ENCODE data around the gene KLHL29. TPM values are rescaled to one million over a fixed set of nuclear protein-coding genes. Genes with fewer than 3 reads are reported as not detected.

The KLHL29 gene
- polyA plus RNA-seq, 2 donors: 2.1 to 3.8 TPM

DNA sequence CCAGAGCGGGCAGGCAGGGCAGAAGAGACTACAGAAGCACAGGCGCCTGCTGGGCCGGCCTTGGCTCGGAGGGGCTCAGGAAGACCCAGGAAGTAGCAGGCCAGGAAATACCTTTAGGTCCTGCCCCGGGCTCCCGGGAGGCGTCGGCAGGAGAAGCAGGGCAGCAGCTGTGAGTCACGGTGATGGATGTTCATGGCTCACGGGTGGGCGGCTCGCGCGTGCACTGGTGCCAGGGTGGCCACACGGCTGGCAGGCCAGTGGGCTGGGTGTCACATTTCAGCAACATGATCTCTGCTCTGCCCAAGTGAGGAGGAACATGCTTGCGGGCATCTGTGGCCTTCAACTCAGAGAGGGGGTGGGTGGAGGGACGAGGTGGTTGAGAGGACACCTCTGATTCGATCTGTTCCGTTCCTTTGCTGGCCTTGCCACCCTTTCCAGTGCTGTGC, 139.3 kb downstream of the KLHL29 start:
- Histone ChIP-seq H3K4me3 (ENCODE audit: low read depth in 1 of 2, low read length in 2 of 2) (no peak overlapping the region), H3K36me3 (ENCODE audit: control insufficient read depth in 2 of 2, insufficient read depth in 2 of 2, low read length in 1 of 2) (no peaks in the 10 kb centered on the region), H3K4me1 (ENCODE audit: control insufficient read depth in 2 of 2, insufficient read depth in 2 of 2, low read length in 1 of 2) (peaks cover 11 to 14% of the 10 kb centered on the region in 2 donors), H3K27ac (ENCODE audit: low read depth in 2 of 2, low read length in 1 of 2) (peak overlapping the region; percentile 50 to 84), H3K27me3 (ENCODE audit: control insufficient read depth in 1 of 2, insufficient read depth in 2 of 2, low read length in 2 of 2) (no peaks in the 10 kb centered on the region), H3K9me3 (ENCODE audit: control insufficient read depth in 2 of 2, insufficient read depth in 1 of 2, low read depth in 1 of 2, low read length in 1 of 2) (no peaks in the 10 kb centered on the region)
- 44 to 60% methylated on average over 19 of the region's 19 CpGs for WGBS, 2 donors

DNA sequence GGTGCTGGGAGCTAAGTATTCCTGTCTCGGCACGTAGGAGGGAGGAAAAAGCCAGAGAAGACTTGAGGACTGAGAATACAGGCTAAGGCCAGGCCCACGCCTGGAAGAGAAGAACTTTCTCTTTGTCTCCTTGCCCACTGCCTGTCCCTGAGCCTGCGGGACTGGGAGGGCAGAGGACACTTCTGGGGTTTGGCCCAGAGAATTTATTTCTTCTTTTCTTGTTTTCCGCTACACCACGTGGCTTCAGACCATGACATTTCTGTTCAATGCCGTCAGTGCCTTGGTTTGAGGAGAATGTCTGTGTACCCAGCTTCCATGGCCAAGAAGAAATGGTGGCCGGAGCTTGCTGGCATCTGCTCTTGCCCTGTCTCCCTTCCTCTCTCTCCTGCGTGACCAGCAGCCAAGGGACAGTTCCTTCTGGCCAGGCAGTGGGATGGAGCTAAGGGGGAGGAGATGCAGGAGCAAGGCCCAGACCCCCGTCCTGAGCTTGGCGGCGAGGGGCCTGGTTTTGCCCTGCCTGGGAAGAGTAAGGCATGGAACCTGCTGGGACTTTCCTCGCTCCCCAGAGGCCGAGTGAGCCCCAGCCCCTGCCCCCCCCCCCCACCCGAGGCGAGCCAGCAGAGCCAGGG, 140.3 kb downstream of the KLHL29 start:
- Histone ChIP-seq H3K27ac (ENCODE audit: low read depth in 2 of 2, low read length in 1 of 2) (peak overlapping the region; percentile 73 to 77), H3K4me1 (ENCODE audit: control insufficient read depth in 2 of 2, insufficient read depth in 2 of 2, low read length in 1 of 2) (peaks cover 11 to 13% of the 10 kb centered on the region in 2 donors), H3K4me3 (ENCODE audit: low read depth in 1 of 2, low read length in 2 of 2) (no peak overlapping the region), H3K27me3 (ENCODE audit: control insufficient read depth in 1 of 2, insufficient read depth in 2 of 2, low read length in 2 of 2) (no peaks in the 10 kb centered on the region), H3K36me3 (ENCODE audit: control insufficient read depth in 2 of 2, insufficient read depth in 2 of 2, low read length in 1 of 2) (no peaks in the 10 kb centered on the region), H3K9me3 (ENCODE audit: control insufficient read depth in 2 of 2, insufficient read depth in 1 of 2, low read depth in 1 of 2, low read length in 1 of 2) (no peaks in the 10 kb centered on the region)
- 66 to 71% methylated on average over 16 of the region's 16 CpGs for WGBS, 2 donors

DNA sequence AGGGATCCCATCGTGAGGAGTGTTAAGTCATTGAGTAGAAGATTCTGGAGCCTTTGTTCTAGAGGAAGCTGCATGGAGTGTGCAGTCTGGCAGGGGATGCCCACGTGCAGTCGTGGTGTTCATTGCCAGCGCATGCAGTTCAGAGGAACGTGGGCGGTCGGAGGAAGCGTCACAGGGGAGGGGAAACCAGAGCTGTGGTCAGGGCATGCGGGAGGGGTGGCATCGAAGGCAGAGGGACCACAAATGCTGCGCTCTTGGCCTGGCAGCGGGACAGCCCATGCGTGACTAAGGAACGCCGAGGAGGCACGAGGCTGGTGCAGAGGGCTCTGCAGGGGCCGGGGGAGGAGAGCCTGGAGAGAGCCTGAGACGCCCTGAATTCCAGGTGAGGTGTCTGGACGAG, 141.1 kb downstream of the KLHL29 start:
- no peaks in the 10 kb centered on the region for H3K36me3 ChIP-seq (ENCODE audit: control insufficient read depth in 2 of 2, insufficient read depth in 2 of 2, low read length in 1 of 2)
- H3K4me3 ChIP-seq (ENCODE audit: low read depth in 1 of 2, low read length in 2 of 2): no peak overlapping the region
- H3K9me3 ChIP-seq (ENCODE audit: control insufficient read depth in 2 of 2, insufficient read depth in 1 of 2, low read depth in 1 of 2, low read length in 1 of 2): no peaks in the 10 kb centered on the region
- H3K27ac ChIP-seq (ENCODE audit: low read depth in 2 of 2, low read length in 1 of 2): no peak overlapping the region
- 76 to 81% methylated on average over 19 of the region's 19 CpGs for WGBS, 2 donors
- no peaks in the 10 kb centered on the region for H3K27me3 ChIP-seq (ENCODE audit: control insufficient read depth in 1 of 2, insufficient read depth in 2 of 2, low read length in 2 of 2)
- peaks cover 11 to 13% of the 10 kb centered on the region in 2 donors for H3K4me1 ChIP-seq (ENCODE audit: control insufficient read depth in 2 of 2, insufficient read depth in 2 of 2, low read length in 1 of 2)

DNA sequence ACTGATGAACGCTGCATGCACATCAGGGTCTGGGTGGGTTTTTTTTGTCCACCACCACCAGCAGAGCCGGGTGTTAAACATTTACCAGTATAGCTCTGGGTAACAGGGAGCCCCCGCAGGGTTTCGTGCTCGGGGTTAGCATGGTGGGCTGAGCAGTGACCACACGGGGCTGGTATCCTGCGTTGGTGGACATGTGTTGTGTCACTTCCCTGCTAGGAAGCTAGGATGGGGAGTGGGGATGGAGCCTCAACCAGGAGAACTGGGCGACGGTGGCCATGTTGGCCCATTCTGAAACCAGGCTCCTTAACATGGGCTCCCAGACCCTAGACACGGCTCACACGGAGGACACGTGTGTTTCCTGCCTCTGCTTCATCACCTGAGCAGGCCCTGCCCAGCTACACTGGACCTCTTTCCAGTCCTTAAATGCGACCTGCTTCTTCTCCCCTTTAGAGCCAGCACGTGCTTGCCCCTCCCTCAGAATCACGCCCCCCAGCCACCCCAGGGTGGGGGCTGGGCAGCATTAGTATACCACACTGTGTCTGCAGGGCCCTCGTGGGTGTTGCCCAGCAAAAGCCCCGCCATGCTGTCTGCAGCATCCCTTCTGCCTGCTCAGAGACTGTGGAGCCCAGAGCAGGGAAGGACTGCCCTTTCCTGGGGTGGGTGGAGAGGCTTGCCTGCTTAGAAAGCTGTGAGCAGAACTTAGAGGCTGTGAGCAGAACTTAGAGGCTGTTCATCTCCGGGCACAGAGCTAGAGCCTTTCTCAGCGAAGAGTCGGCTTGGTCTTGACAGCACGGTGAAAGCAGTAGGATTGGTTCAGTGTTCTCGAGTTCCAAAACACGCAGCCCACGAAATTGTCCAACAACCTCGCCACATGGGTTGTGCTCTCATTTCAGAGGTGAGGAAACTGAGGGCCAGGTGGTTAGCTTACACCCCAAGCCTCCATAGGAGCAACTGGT, 142.1 kb downstream of the KLHL29 start:
- no peaks in the 10 kb centered on the region for H3K27me3 ChIP-seq (ENCODE audit: control insufficient read depth in 1 of 2, insufficient read depth in 2 of 2, low read length in 2 of 2)
- H3K27ac ChIP-seq (ENCODE audit: low read depth in 2 of 2, low read length in 1 of 2): no peak overlapping the region
- peaks cover 14 to 15% of the 10 kb centered on the region in 2 donors for H3K4me1 ChIP-seq (ENCODE audit: control insufficient read depth in 2 of 2, insufficient read depth in 2 of 2, low read length in 1 of 2)
- no peaks in the 10 kb centered on the region for H3K36me3 ChIP-seq (ENCODE audit: control insufficient read depth in 2 of 2, insufficient read depth in 2 of 2, low read length in 1 of 2)
- H3K9me3 ChIP-seq (ENCODE audit: control insufficient read depth in 2 of 2, insufficient read depth in 1 of 2, low read depth in 1 of 2, low read length in 1 of 2): no peaks in the 10 kb centered on the region
- WGBS, 2 donors: 88 to 89% methylated on average over 25 of the region's 25 CpGs
- no peak overlapping the region for H3K4me3 ChIP-seq (ENCODE audit: low read depth in 1 of 2, low read length in 2 of 2)

DNA sequence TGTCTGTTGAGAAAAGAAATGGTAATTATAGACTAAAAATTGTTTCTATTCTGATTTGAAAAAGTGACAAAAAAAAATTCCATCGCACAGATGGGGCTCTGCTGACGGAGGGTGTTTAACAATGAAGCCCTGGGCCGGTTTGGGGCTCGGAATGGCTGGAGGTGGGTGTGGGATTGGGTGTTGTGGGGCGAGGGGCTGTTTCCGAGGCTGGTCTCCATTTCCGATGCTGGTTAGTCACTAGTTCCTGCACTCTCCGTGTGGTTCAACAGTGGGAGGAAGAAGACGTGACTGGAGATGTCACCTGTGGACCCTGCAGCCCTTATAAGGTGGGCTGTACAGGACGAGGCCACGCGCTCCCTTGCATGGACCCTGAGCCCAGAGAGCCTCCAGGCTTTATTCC, 143.2 kb downstream of the KLHL29 start:
- Histone ChIP-seq H3K4me1 (ENCODE audit: control insufficient read depth in 2 of 2, insufficient read depth in 2 of 2, low read length in 1 of 2) (peaks cover 15 to 21% of the 10 kb centered on the region in 2 donors), H3K4me3 (ENCODE audit: low read depth in 1 of 2, low read length in 2 of 2) (no peak overlapping the region), H3K36me3 (ENCODE audit: control insufficient read depth in 2 of 2, insufficient read depth in 2 of 2, low read length in 1 of 2) (no peaks in the 10 kb centered on the region), H3K27me3 (ENCODE audit: control insufficient read depth in 1 of 2, insufficient read depth in 2 of 2, low read length in 2 of 2) (no peaks in the 10 kb centered on the region), H3K9me3 (ENCODE audit: control insufficient read depth in 2 of 2, insufficient read depth in 1 of 2, low read depth in 1 of 2, low read length in 1 of 2) (no peaks in the 10 kb centered on the region), H3K27ac (ENCODE audit: low read depth in 2 of 2, low read length in 1 of 2) (no peak overlapping the region)
- 91 to 93% methylated on average over 12 of the region's 12 CpGs for WGBS, 2 donors

DNA sequence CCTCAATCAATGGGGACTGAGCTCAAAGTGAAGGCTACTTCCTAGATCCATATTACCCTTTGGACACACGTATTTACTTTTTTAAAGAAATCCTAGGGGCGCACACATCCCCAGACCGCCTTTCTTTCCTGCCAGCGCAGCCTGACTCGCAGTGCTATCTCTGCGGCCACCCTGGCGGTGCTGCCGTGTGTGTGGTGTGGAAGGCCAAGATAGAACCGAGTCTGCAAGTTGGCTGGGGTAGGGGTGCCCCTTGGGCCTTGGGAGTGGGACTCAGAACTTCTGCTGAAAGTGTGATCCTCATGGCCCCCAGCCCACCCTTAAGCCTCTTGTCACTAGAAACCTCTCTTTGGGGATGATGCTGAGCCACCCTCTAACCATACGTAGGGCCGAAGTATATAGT, 143.7 kb downstream of the KLHL29 start:
- H3K36me3 ChIP-seq (ENCODE audit: control insufficient read depth in 2 of 2, insufficient read depth in 2 of 2, low read length in 1 of 2): no peaks in the 10 kb centered on the region
- peaks cover 15 to 21% of the 10 kb centered on the region in 2 donors for H3K4me1 ChIP-seq (ENCODE audit: control insufficient read depth in 2 of 2, insufficient read depth in 2 of 2, low read length in 1 of 2)
- WGBS, 2 donors: 90 to 95% methylated on average over 11 of the region's 11 CpGs
- H3K9me3 ChIP-seq (ENCODE audit: control insufficient read depth in 2 of 2, insufficient read depth in 1 of 2, low read depth in 1 of 2, low read length in 1 of 2): no peaks in the 10 kb centered on the region
- no peak overlapping the region for H3K4me3 ChIP-seq (ENCODE audit: low read depth in 1 of 2, low read length in 2 of 2)
- no peak overlapping the region for H3K27ac ChIP-seq (ENCODE audit: low read depth in 2 of 2, low read length in 1 of 2)
- no peaks in the 10 kb centered on the region for H3K27me3 ChIP-seq (ENCODE audit: control insufficient read depth in 1 of 2, insufficient read depth in 2 of 2, low read length in 2 of 2)

DNA sequence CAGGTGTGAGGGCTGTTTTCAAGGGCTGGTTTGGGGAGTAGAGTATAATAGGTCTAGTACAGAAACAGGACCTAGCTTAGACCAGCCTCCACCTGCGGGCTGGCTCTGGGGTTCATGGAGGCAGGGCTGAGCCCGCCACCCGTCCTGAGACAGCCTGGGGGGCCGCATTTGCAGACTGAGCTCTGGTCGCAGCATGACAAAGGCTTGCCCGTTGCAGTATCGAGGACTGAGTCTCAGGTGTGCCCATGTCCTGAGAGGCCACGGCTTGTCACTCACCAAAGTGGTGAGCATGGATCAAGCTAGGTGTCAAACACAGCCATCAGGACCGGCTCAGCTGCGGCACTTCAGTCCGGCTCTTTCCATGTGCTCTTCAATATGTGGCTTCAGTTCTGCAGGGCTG, 144.7 kb downstream of the KLHL29 start:
- WGBS, 2 donors: 95 to 96% methylated on average over 11 of the region's 11 CpGs
- H3K4me3 ChIP-seq (ENCODE audit: low read depth in 1 of 2, low read length in 2 of 2): no peak overlapping the region
- H3K9me3 ChIP-seq (ENCODE audit: control insufficient read depth in 2 of 2, insufficient read depth in 1 of 2, low read depth in 1 of 2, low read length in 1 of 2): no peaks in the 10 kb centered on the region
- H3K27me3 ChIP-seq (ENCODE audit: control insufficient read depth in 1 of 2, insufficient read depth in 2 of 2, low read length in 2 of 2): no peaks in the 10 kb centered on the region
- no peaks in the 10 kb centered on the region for H3K36me3 ChIP-seq (ENCODE audit: control insufficient read depth in 2 of 2, insufficient read depth in 2 of 2, low read length in 1 of 2)
- H3K4me1 ChIP-seq (ENCODE audit: control insufficient read depth in 2 of 2, insufficient read depth in 2 of 2, low read length in 1 of 2): peaks cover 9 to 15% of the 10 kb centered on the region in 2 donors
- H3K27ac ChIP-seq (ENCODE audit: low read depth in 2 of 2, low read length in 1 of 2): no peak overlapping the region

DNA sequence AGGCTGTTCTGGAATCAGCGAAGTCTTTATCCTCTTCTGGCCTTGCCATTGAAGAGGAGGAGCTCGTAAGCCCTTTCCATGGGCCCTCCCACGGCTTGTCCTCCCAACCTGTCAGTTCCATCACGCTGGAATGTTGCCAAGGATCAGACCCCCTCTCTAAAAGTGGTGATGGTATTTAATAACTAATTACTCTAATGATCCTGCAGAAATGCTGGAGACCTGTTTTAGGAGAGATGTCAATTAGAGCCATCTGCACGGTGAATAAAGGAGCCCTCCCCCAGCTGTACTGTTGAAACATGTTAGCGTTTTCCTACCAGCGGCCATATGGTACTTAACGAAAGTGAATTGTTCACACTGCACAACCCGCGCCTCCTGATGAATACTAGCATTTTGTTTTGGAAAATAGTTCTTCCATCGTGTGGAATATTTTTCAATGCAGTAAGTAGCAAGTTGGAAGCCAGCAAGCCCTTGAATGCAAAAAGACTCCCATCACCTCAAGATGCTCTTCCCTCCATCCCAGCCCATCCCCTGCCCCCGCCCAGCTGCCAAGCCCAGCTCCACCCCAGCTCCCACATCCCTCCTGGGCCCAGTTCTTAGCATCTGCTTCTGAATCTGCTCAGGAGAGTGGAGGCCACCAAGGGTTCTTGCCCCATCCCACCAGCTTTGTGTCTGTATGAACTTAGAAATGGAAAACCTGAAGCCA, 145.4 kb downstream of the KLHL29 start:
- Histone ChIP-seq H3K4me1 (ENCODE audit: control insufficient read depth in 2 of 2, insufficient read depth in 2 of 2, low read length in 1 of 2) (peaks cover 6 to 13% of the 10 kb centered on the region in 2 donors), H3K4me3 (ENCODE audit: low read depth in 1 of 2, low read length in 2 of 2) (no peak overlapping the region), H3K27ac (ENCODE audit: low read depth in 2 of 2, low read length in 1 of 2) (no peak overlapping the region), H3K36me3 (ENCODE audit: control insufficient read depth in 2 of 2, insufficient read depth in 2 of 2, low read length in 1 of 2) (no peaks in the 10 kb centered on the region), H3K9me3 (ENCODE audit: control insufficient read depth in 2 of 2, insufficient read depth in 1 of 2, low read depth in 1 of 2, low read length in 1 of 2) (no peaks in the 10 kb centered on the region), H3K27me3 (ENCODE audit: control insufficient read depth in 1 of 2, insufficient read depth in 2 of 2, low read length in 2 of 2) (no peaks in the 10 kb centered on the region)
- WGBS, 2 donors: 67 to 76% methylated on average over 12 of the region's 12 CpGs

DNA sequence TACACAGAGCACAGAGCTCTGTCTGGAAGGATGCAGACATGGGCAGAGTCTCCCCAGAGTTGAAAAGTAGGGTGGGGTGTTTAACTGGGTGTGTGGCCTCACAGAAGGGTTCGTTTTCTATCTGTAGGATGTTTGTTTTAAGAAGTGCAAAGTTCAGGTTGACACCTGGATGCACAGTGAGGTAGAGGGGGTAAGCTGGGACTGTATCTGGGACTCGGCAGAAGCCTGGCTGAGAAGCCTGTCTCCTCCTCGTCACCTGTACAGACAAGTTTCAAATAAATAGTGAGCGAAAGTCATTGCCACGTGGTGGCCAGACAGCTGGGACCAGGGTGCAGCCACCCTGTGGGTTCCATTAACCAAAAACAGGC, 145.9 kb downstream of the KLHL29 start:
- H3K27me3 ChIP-seq (ENCODE audit: control insufficient read depth in 1 of 2, insufficient read depth in 2 of 2, low read length in 2 of 2): no peaks in the 10 kb centered on the region
- peaks cover 4 to 13% of the 10 kb centered on the region in 2 donors for H3K4me1 ChIP-seq (ENCODE audit: control insufficient read depth in 2 of 2, insufficient read depth in 2 of 2, low read length in 1 of 2)
- 45 to 56% methylated on average over 5 of the region's 5 CpGs for WGBS, 2 donors
- no peak overlapping the region for H3K4me3 ChIP-seq (ENCODE audit: low read depth in 1 of 2, low read length in 2 of 2)
- H3K27ac ChIP-seq (ENCODE audit: low read depth in 2 of 2, low read length in 1 of 2): peak overlapping the region; percentile 25 to 37
- no peaks in the 10 kb centered on the region for H3K9me3 ChIP-seq (ENCODE audit: control insufficient read depth in 2 of 2, insufficient read depth in 1 of 2, low read depth in 1 of 2, low read length in 1 of 2)
- H3K36me3 ChIP-seq (ENCODE audit: control insufficient read depth in 2 of 2, insufficient read depth in 2 of 2, low read length in 1 of 2): no peaks in the 10 kb centered on the region
